GM18498 (cell line): ENCODE measurements around the gene CDKN1A.
"Not testable (repeated sequence)": the region's sequence is repeated elsewhere in the genome, so short reads cannot be mapped to it uniquely, and the experiment has no call there.

ENCODE experiments used
- ATAC-seq: cut with Tn5 transposase; IDR thresholded peaks from one replicate; pipeline ENCODE4 v1.9.1; 2021; ENCODE audit warnings: mild to moderate bottlenecking, moderate library complexity; ENCODE audit not compliant: unreplicated experiment

CDKN1A gene

GRCh38 chr6:36694616-36695015 is 16.1 kb downstream of the CDKN1A start:
- ATAC-seq, result no peak

DNA sequence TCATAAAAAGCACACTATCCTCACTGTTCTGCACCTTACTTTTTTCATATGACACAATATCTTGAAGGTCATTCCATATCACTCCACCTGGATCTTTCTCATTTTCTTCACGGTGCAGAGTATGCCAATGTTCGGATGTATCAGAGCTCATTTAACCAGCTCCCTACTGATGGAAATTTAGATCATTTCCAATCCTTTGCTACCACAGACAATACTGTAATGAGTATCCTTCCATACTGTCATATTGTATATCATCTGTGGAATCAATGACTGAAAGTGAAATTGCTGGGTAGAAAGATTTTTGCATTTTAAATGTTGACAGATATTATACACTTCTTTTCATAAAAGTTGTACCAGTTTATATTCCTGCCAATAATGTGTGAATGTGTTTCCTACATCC is 16.9 kb downstream of the CDKN1A start:
- no peak for ATAC-seq

DNA sequence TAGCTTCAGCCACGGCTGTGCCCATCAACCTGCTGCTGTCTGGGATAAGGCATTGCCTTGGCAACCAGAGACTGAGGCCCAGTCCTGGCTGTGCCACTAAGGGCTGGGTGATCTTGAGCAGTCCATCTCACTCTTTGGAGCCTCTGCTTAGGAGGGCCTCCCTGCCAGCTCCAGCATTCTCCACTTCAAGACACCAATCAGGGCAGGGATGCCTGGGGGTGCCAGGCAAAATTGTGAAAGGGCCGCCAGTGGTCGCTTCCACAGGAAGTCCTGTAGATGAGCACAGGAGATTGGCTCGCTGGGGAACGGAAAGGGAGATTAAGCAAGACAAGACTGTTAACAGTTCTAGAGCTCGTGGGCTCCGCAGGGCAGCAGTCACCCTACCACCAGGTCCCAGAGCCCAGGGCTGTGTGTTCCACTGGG is 19.0 kb downstream of the CDKN1A start, which contains the start of gene RAB44:
RAB44 (plus strand) TSS at position 346 of the 423 bp plus-strand sequence. CDS start 6,410 bp downstream, outside the sequence.
- no peak for ATAC-seq

- no peak for ATAC-seq
Measured at GRCh38 chr6:36698196-36698595, 19.7 kb downstream of the CDKN1A start.

DNA sequence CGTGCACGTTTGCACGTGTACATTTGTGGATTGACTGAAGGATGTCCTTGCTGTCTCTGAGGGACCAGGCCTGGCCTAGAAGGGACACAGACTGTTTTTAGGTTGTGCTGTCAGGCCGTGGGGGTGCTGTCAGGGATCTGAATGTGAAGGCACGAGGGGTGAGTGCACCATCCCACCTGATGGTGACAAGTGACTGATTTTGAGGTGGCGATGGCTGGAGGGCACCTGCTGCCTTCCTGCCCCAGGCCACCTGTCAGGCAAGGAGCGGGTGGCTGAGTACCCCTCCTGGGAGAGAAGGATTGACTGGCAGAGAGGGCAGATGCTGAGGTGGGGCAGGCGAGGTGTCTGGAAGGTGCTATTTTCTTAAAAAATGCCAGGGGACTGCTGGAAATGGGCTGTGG is 20.4 kb downstream of the CDKN1A start:
- ATAC-seq, result no peak

GRCh38 chr6:36699348-36699747 is 20.8 kb downstream of the CDKN1A start:
- ATAC-seq, result no peak

DNA sequence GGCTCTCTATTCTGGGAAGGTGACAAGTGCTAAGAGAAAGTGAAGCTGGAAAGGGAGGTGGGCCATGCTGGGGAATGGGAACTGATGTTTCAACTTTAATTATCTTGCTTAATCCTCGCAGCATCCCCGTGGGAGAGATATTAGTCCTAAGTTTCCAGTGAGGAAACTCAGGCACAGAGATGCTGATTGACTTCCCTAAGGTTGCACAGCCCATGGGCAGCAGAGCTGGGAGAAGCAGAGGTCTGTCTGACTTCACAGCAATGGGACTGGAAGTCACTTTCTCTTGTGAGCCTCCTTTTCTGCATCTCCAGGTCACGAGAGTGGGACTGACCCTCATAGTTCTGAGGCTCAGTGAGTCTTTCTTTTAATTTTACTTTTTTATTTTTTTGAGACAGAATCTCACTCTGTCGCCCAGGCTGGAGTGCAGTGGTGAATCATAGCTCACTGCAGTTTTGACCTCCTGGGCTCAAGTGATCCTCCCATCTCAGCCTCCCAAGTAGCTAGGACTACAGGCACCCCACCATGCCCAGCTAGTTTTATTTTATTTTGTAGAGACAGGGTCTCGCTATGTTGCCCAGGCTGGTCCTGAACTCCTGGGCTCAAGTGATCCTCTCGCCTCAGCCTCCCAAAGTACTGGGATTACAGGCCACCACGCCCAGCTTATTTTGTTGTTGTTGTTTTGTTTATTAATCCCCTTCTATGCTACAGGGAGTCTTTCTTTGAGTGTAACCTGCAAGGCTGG is 21.7 kb downstream of the CDKN1A start:
- ATAC-seq, result no peak

DNA sequence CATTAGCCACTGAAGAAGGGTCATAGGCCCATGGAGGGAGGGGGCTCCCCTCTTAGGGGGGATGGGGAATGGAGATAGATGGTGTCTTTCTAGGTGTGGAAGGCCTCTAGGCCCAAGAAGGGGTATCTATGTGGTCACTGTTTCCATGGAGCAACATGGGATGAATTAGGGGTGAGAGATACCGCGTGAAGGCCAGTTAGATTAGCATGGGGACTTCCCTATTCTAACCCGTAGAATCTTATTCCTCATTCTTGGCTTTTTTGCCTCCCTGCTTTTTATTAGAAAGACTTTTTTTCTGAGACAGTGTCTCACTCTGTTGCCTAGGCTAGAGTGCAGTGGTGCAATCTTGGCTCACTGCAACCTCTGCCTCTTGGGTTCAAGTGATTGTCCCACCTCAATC is 22.3 kb downstream of the CDKN1A start:
- no peak for ATAC-seq

GRCh38 chr6:36701401-36701991 is 23.0 kb downstream of the CDKN1A start:
- no peak for ATAC-seq

DNA sequence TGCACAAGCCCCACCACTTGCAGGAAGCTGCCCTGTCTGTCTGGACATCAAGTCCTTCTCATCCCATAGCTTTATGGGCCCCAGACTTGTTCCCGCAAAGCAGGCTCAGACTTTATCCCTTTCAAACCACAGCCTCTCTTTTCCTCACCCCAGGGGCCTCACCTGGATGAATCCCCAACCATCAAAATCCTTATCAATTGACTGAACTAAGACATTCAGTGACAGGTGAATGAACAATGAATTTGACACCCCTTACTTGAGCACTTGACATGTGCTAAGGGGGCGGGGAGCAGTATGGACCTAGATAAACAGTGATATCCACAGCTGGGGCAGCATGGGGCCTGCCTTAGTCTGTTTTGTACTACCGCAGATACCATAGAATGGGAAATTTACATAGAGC is 24.1 kb downstream of the CDKN1A start:
- ATAC-seq, result no peak

DNA sequence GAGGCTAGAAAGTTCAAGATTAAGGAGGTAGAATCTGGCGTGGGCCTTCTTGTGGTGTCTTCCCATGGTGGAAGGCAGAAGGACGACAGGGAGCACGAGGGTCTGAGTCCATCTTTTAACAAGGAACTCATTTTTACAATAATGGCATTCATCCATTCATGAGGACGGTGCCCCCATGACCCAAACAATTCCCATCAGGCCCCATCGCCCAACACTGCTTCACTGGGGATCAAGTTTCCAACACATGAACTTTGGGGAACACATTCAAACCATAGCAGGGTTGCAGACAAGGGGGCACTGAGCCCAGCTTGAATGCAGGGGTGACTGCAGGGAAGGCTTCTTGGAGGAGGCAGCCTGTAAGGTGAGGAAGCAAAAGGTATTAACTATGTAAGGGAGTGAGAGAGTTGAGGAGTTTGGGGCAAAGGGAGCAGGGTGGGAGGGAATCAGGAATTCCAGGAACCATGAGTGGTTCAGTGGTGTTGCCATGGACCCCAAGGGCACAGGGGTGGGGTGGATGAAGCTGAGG is 24.6 kb downstream of the CDKN1A start:
- no peak for ATAC-seq

DNA sequence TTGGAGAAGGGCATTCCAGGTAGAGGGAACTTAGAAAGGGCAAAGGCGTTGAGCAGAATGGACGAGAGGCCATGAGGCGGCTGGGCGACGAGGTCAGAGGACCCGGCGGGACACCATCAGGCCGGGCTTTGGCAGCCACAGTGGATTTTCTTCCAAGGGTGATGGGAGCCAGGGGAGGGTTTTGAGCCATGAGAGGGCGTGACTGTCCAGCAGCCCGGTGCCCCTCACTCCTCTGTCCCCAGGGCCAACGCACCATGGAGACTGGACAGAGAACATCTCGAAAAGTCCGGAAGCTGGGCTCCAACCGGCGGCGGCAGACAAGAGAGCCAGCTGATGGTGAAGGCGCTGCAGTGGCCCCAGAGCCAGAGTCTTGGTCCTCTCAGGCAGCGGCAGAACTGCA is 25.5 kb downstream of the CDKN1A start:
- no peak for ATAC-seq

- ATAC-seq, result not testable (repeated sequence)
Measured at GRCh38 chr6:36704961-36705577, 26.6 kb downstream of the CDKN1A start.

DNA sequence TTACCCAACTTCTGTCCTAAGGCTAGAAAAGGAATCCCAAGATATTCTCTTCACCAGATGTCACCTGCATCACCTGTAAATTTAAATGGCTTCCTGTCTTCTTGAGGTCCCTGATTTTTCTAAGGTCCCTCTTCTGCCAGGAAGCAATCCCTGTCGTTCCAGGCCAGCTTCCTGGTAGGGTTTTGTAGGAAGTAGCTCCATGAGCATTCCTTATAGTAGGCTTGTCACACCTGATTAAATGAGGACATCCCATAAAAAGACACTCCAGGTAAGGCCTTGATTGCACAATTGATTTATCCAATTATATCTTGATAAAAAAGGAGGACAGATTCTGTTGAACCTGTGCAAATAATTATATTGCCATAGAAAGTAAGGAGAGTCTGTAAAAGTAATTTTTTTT is 27.8 kb downstream of the CDKN1A start:
- ATAC-seq, result no peak

- ATAC-seq, result no peak
Measured at GRCh38 chr6:36712816-36713215, 34.3 kb downstream of the CDKN1A start.

DNA sequence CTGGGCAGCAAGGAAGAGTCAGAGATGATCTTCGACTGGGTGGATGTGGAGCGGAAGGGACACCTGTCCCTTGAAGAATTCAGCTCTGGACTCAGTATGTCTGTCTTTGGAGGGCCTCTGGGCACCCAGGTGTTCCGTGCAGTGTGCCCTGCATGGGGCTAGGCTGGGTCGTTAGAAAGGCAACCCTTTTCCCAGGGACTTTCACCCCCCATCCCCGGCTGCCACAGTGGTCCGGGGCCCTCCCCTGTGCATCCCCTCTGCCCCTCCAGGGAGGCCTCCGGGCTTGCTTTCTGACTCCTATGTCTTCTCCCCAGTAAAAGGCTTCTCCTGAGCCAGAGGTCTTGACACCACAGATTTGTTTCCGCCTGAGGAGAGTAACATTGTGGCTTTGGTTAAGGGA is 35.3 kb downstream of the CDKN1A start:
- ATAC-seq, result no peak

- ATAC-seq, result no peak
Measured at GRCh38 chr6:36714511-36714910, 36.0 kb downstream of the CDKN1A start.

- no peak for ATAC-seq
Measured at GRCh38 chr6:36715469-36715868, 37.0 kb downstream of the CDKN1A start.

DNA sequence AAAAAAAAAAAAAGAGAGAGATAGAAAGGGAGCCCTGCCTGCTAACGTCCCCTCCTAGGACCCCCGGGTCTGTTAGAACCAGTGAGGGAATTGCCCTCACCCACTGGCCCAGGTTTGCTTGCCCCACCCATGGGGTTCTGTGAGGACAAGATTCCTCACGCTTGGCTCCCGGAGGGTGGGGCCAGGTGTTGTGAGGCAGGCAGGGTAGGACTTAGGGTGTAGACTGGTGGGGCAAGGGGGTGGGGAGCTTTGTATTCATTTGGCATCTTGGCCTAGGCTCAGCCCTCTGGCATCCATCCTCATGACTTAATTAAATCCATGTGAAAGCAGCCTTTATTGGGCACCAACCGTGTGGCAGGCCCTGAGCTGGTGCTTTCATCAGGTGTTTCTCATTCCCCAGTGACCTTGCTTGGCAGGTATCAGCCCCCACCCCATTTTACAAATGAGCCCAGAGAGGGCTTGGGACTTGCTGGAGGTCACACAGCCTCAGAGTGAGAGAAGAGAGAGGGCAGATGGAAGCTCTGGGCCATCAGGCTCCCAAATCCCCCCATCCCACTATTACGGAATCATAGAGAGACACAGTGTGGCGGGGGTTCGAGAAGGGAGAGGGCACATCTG is 38.1 kb downstream of the CDKN1A start:
- no peak for ATAC-seq

DNA sequence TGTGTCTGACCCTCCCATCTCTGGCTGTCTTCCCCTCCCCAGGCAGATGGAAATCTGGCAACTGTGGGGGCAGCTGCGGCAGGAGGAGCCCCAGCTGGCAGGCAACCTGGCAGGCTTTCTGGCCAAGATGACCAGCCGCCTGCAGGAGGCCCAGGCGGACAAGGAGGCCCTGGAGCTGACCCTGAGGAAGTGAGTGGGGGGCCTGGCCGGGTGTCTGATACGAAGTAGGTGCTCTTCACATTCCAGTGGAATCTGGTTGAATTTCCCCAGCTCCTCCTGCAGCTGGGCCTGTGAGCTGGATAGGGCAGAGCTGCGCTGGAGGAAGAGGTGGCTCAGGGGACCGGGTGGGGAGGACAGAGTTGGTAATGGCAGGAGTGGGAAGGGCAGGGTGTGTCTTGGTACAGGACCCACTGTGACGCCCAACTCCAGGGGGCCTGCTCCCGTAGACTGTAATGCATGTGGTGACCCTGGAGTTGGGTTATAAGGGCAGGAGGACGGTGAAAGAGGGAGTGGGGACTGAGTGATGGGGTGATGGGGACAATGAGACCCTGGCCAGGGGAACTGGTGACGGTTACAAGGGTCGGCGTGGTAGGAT is 38.8 kb downstream of the CDKN1A start:
- ATAC-seq, result no peak

DNA sequence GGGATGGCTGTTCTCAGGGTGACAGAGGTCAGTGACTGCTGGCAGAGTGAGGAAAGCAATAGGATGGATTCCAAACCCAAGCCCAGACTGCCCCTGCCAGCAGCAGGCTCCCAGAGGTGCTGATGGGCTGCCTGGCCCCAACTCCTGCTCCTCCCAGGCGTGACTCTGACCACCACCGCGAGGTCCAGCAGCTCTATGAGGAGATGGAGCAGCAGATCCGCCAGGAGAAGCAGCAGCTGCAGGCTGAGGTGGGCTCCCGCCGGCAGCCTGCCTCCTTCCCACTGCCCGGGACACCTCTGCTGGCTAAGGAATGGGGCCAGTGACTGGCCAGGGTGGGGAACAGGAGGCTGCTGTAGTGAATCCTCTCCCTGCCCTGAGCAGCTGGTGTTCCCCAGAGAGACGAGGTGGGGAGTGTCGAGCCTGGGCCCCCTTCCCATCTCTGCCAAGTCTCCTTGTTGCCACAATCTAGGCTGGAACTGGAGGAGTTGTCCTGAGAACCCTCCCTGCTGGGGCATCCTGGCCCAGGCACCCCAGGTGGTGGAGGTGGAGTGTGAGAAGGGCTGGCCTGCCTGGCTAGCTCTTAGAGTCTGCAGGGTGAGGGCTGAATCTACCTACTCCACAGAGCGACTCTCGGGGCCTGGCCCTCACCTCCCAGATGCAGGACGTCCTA is 39.5 kb downstream of the CDKN1A start:
- ATAC-seq, result no peak
